ENCODE results near the gene DNER. TPM values are rescaled to one million over a fixed set of nuclear protein-coding genes. Genes with fewer than 3 reads are reported as not detected.
A peak's percentile ranks its signal among the peaks of the same experiment; 100 is the strongest.

Gene DNER
- total RNA-seq, 2 donors from 2014 or later, result 17.6 to 28.4 TPM

GRCh38 chr2:229596796-229597195 is 117.6 kb downstream of the DNER start:
- Histone ChIP-seq H3K27me3 (no peaks in the 10 kb centered on the region), H3K27ac (no peak overlapping the region), H3K4me3 (no peak overlapping the region), H3K4me1 (no peaks in the 10 kb centered on the region), H3K36me3 (no peaks in the 10 kb centered on the region), H3K9me3 (no peaks in the 10 kb centered on the region)
- no peak for TF ChIP-seq CTCF (IDR thresholded peaks at IDR 0.05)
- DNase-seq (ENCODE audit: low spot score), result no peak

DNA sequence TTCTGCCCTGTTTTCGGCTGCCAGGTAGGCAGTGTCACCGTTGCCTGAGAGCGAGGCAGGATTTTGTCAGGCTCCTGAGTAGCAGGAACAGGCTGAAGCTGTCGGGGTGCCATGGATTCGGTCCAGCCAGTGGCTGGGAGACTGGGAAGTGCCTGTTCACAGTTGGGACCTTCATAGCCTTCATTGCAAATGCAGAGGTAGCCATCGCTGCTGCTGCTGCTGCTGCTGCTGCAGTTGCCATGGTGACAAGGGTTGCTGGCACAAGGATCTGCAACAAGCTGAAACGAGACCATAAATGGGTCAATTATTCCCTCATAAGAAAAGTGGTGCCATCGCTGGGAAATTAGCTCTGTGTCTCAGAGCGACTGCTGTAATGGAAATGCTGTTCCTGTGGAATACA is 122.7 kb downstream of the DNER start:
- Histone ChIP-seq H3K4me1 (peaks cover 0 to 4% of the 10 kb centered on the region in 2 donors), H3K27ac (no peak overlapping the region), H3K4me3 (no peak overlapping the region), H3K36me3 (no peaks in the 10 kb centered on the region), H3K27me3 (no peaks in the 10 kb centered on the region), H3K9me3 (no peaks in the 10 kb centered on the region)
- no peak for TF ChIP-seq CTCF (IDR thresholded peaks at IDR 0.05)
- no peak for DNase-seq (ENCODE audit: low spot score)

- no peaks in the 10 kb centered on the region for H3K9me3 ChIP-seq
- H3K4me1 ChIP-seq, result peaks cover 0 to 5% of the 10 kb centered on the region in 2 donors
- TF ChIP-seq CTCF (IDR thresholded peaks at IDR 0.05), result peak; percentile 84 to 90
- peak overlapping the region in 1 of 2 donors; percentile 14 for H3K27ac ChIP-seq
- peak overlapping the region; percentile 4 to 19 for H3K4me3 ChIP-seq
- no peaks in the 10 kb centered on the region for H3K27me3 ChIP-seq
- no peaks in the 10 kb centered on the region for H3K36me3 ChIP-seq
- DNase-seq (ENCODE audit: low spot score), result peak; percentile 83
Measured at GRCh38 chr2:229586746-229587705, 127.3 kb downstream of the DNER start.

DNA sequence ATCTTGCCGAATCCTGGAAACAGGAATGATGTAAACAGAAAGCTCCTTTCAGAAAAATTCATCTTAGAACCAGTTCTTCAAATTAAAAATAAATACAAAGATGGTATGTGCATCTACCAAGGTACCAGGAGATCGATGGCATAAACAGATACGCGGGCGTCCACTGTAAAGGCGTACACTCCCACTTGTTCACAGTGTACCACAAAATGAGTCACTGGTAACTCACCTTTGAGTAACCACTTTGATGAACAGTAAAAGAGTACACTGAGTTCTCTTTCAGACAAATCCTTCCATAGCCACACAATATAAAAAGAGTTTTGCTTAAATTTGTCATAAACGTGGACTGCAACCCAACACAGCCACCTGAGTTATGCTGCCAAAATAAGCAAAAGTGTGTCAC is 128.3 kb downstream of the DNER start:
- Histone ChIP-seq H3K4me1 (peaks cover 0 to 5% of the 10 kb centered on the region in 2 donors), H3K36me3 (no peaks in the 10 kb centered on the region), H3K4me3 (no peak overlapping the region), H3K27ac (no peak overlapping the region), H3K9me3 (no peaks in the 10 kb centered on the region), H3K27me3 (no peaks in the 10 kb centered on the region)
- no peak for TF ChIP-seq CTCF (IDR thresholded peaks at IDR 0.05)
- no peak for DNase-seq (ENCODE audit: low spot score)

- DNase-seq (ENCODE audit: low spot score), result no peak
Measured at GRCh38 chr2:229582151-229582550, 132.2 kb downstream of the DNER start.

More at GRCh38 chr2:229582151-229582550, 132.2 kb downstream of the DNER start:
- Histone ChIP-seq H3K27ac (no peak overlapping the region), H3K27me3 (no peaks in the 10 kb centered on the region), H3K36me3 (no peaks in the 10 kb centered on the region), H3K9me3 (no peaks in the 10 kb centered on the region), H3K4me1 (peaks cover 0 to 5% of the 10 kb centered on the region in 2 donors), H3K4me3 (no peak overlapping the region)
- TF ChIP-seq CTCF (IDR thresholded peaks at IDR 0.05), result no peak

Measured in right atrium auricular region (tissue), 2 donors.